DOHH2 (cell line): ENCODE data around the gene ARL6IP4.

Source experiments
- EZH2phosphoT487 ChIP-seq: fragments of 200-600 bp; sonication (generic); IDR thresholded peaks from 2 replicates; pipeline ENCODE4 v1.6.1; 2017; ENCODE audit warnings: borderline replicate concordance, mild to moderate bottlenecking, antibody characterized with exemption, low read length, moderate library complexity, mixed read lengths
- TF ChIP-seq, protein P1 (sequence below): fragments of 200-600 bp; sonication (generic); IDR thresholded peaks from one replicate; pipeline ENCODE4 v1.5.1; 2014; ENCODE audit warnings: antibody characterized with exemption, mild to moderate bottlenecking, low read depth, low read length; ENCODE audit not compliant: poor library complexity, severe bottlenecking

DNA sequence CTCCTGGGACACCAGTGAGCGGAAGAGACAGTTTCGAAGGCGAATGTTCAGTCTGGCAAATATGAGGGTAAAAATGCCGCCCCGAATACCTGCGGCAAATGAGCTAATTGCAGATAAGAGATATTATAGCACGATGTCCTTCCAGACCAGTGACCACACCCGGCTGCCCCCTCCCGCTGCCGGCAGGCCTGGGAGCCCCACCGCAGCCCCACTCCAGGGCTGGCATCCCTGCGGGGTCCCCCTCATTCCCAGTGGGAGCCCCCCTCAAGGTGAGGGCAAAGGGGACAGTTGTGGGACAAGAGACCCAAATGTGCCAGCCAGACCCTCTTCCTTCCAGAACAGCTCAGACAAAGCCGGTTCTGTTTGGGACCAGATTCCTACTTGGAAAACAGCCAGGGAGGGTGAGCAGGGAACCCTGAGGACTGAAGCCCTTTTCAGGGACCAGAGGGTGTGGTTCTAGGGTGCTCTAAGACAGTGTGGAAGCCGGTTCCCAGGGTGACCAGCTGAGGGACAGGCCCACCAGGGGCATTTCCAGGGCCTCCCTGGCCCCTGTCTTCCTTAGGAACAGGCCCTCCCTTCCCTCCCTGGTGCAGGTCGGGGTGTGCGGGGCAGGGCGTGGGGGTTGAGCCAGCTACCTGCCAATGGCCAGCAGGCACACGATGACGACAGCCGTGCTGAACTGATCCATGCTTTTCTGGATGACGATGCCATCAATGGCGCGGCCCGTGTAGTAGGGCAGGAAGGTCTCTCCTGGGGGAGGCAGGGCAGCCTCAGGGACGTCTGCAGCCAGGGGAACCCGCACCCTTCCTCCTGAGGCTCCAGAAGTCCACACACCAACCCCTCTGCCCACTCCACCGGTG lies 30.4 kb upstream of the ARL6IP4 start:
- no peak for TF ChIP-seq EZH2phosphoT487
- TF ChIP-seq, protein P1, sequence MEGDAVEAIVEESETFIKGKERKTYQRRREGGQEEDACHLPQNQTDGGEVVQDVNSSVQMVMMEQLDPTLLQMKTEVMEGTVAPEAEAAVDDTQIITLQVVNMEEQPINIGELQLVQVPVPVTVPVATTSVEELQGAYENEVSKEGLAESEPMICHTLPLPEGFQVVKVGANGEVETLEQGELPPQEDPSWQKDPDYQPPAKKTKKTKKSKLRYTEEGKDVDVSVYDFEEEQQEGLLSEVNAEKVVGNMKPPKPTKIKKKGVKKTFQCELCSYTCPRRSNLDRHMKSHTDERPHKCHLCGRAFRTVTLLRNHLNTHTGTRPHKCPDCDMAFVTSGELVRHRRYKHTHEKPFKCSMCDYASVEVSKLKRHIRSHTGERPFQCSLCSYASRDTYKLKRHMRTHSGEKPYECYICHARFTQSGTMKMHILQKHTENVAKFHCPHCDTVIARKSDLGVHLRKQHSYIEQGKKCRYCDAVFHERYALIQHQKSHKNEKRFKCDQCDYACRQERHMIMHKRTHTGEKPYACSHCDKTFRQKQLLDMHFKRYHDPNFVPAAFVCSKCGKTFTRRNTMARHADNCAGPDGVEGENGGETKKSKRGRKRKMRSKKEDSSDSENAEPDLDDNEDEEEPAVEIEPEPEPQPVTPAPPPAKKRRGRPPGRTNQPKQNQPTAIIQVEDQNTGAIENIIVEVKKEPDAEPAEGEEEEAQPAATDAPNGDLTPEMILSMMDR, result no peak
